ENCODE measurements around the gene ADAM19.

DNA sequence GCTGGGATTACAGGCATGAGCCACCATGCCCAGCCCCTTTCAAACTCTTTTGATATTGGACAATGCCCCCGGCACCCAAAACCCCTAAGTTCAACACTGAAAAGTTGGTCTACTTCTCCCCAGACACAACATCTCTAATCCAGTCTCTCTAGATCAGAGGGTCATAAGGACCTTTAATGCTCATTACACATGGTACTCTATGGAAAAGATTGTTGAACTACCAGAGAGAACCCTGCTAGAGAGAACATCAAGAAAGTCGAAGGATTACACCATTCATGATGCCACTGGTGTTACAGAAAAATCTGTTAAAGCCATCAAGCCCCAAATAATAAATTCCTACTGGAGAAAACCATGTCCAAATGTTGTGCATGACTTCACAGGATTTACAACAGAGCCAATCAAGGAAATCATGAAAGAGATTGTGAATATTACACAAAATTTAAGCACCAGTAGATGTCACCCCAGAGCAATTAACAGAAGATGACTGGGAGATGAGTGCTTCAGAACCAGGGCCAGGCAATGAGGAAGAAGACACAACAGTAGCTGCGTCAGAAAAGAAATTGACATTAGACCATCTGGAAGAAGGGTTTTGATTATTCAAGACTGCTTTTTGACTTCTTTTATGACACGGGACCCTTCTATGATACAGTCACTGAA is 143.9 kb downstream of the ADAM19 start:
- TF ChIP-seq, protein P1, sequence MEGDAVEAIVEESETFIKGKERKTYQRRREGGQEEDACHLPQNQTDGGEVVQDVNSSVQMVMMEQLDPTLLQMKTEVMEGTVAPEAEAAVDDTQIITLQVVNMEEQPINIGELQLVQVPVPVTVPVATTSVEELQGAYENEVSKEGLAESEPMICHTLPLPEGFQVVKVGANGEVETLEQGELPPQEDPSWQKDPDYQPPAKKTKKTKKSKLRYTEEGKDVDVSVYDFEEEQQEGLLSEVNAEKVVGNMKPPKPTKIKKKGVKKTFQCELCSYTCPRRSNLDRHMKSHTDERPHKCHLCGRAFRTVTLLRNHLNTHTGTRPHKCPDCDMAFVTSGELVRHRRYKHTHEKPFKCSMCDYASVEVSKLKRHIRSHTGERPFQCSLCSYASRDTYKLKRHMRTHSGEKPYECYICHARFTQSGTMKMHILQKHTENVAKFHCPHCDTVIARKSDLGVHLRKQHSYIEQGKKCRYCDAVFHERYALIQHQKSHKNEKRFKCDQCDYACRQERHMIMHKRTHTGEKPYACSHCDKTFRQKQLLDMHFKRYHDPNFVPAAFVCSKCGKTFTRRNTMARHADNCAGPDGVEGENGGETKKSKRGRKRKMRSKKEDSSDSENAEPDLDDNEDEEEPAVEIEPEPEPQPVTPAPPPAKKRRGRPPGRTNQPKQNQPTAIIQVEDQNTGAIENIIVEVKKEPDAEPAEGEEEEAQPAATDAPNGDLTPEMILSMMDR (IDR thresholded peaks at IDR 0.05): peak in 5 of 7 experiments; percentile 33 to 56 (median 45)
- no peak for TF ChIP-seq POLR2A (IDR thresholded peaks at IDR 0.05)

Measured in body of pancreas (tissue), 4 donors.